ENCODE measurements around the gene DUSP22.

Gene DUSP22

DNA sequence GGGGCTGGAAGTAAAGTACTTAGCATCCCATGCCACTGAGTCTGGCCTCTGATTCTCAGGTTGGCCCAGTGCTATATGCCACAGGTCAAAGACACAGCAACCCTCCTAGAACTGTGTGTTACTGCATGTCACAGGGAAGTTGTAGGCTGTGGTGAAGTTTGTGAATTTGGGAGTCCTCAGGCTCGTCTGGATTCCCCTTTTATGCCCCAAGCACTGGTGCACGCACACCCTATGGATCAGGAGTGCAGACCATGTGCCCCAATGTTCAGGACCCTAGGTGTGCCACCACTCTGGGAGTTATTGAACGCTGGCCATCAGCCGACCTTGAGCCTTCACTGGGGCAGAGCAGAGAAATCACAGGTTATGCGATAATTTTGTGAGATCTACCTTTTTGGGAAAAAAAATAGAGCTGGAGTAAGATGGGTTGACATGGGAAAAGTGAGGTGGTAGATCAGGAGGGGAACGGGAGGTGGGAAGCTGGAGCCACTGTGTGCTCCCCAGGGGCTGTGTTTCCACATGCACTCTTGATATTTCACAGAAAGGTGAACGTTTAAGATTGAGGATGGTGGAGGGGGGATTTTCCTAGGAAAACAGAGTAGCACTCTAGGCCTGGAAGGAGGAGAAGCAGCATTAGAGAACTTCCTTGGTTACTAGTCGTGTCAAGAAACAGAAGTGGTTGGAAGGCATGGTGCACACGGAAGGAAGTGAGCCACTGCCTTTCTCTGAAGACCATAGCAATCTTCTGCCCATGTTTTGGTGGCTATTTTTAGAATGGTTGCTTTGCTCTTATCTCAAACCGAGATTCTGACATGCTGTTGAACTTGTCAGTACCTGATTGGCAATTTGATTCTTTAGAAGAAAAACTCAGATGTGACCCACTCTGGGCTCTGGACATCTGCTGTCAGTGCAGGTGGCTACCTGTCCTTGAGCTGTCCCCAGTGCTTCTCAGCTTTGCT is 44.1 kb downstream of the DUSP22 start:
- Histone ChIP-seq H3K18ac (ENCODE audit: low read length) (no peak overlapping the region), H3K36me3 (ENCODE audit: control insufficient read depth, insufficient read depth, low read length) (no peaks in the 10 kb centered on the region), H3K4me1 (ENCODE audit: control insufficient read depth, low read depth, low read length) (no peaks in the 10 kb centered on the region), H3K56ac (ENCODE audit: low read length) (no peak overlapping the region), H3K79me2 (ENCODE audit: control insufficient read depth, insufficient read depth, low read length) (no peaks in the 10 kb centered on the region), H3K4ac (ENCODE audit: low read depth, low read length) (no peak overlapping the region), H3K4me3 (ENCODE audit: low read length) (no peak overlapping the region), H3K79me1 (ENCODE audit: low read length) (no peaks in the 10 kb centered on the region), H3K9ac (ENCODE audit: low read length) (no peak overlapping the region), H3K23ac (ENCODE audit: low read length) (no peak overlapping the region), H2BK120ac (ENCODE audit: low read depth, low read length) (no peak overlapping the region), H2BK15ac (replicated peaks; ENCODE audit: low read depth) (no peak overlapping the region), H4K5ac (ENCODE audit: low read length) (no peak overlapping the region), H3K27ac (ENCODE audit: low read depth, low read length) (no peak overlapping the region), H3K4me2 (ENCODE audit: low read length) (no peak overlapping the region), H2AK5ac (ENCODE audit: low read length) (no peak overlapping the region), H4K8ac (ENCODE audit: low read depth, low read length) (no peak overlapping the region), H2BK5ac (ENCODE audit: low read length) (no peak overlapping the region), H3K27me3 (ENCODE audit: insufficient read depth, low read length, poor library complexity) (no peaks in the 10 kb centered on the region)
- DNase-seq = no peak
- WGBS (ENCODE audit: extremely low coverage, insufficient coverage, low lambda C conversion rate) = no CpG with 5 or more reads among the region's 10 CpGs

DNA sequence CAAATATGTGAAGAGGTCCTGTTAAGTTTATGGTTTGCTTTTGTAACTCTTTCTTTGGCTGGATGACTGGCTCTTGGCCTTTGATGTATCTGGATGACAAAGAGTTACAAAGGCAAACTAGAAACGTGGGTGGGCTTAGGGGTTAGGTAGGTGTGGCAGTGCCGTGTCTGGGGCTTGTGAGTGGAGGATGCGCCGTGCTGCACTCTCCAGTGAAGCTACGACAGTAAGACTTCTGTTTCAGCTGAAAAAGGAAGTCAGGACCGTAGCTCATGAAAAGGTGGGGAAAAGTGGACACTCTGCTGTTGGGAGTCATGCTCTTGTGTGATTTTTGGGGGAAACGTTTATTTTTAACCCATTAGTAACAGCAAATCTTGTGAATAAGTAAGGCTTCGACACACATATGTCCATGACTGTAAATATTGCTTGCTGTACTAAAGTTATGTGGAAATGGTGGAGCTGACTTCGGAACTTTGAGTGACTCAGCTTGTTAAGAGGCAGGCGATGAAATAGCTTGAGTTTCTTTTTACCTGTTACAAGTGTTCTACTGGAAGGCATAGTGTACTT is 45.6 kb downstream of the DUSP22 start:
- no peaks in the 10 kb centered on the region for H3K27me3 ChIP-seq (ENCODE audit: insufficient read depth, low read length, poor library complexity)
- no peaks in the 10 kb centered on the region for H3K36me3 ChIP-seq (ENCODE audit: control insufficient read depth, insufficient read depth, low read length)
- H3K4ac ChIP-seq (ENCODE audit: low read depth, low read length) = no peak overlapping the region
- no peak overlapping the region for H2AK5ac ChIP-seq (ENCODE audit: low read length)
- H3K79me1 ChIP-seq (ENCODE audit: low read length) = no peaks in the 10 kb centered on the region
- H4K8ac ChIP-seq (ENCODE audit: low read depth, low read length) = no peak overlapping the region
- WGBS (ENCODE audit: extremely low coverage, insufficient coverage, low lambda C conversion rate) = no CpG with 5 or more reads among the region's 10 CpGs
- no peak overlapping the region for H3K9ac ChIP-seq (ENCODE audit: low read length)
- no peak overlapping the region for H3K4me2 ChIP-seq (ENCODE audit: low read length)
- DNase-seq = no peak
- H4K5ac ChIP-seq (ENCODE audit: low read length) = no peak overlapping the region
- no peak overlapping the region for H3K56ac ChIP-seq (ENCODE audit: low read length)
- H3K18ac ChIP-seq (ENCODE audit: low read length) = no peak overlapping the region
- H3K27ac ChIP-seq (ENCODE audit: low read depth, low read length) = no peak overlapping the region
- no peaks in the 10 kb centered on the region for H3K4me1 ChIP-seq (ENCODE audit: control insufficient read depth, low read depth, low read length)
- no peak overlapping the region for H3K23ac ChIP-seq (ENCODE audit: low read length)
- H2BK5ac ChIP-seq (ENCODE audit: low read length) = no peak overlapping the region
- H3K4me3 ChIP-seq (ENCODE audit: low read length) = no peak overlapping the region
- H2BK15ac ChIP-seq (replicated peaks; ENCODE audit: low read depth) = no peak overlapping the region
- no peak overlapping the region for H2BK120ac ChIP-seq (ENCODE audit: low read depth, low read length)
- no peaks in the 10 kb centered on the region for H3K79me2 ChIP-seq (ENCODE audit: control insufficient read depth, insufficient read depth, low read length)

DNA sequence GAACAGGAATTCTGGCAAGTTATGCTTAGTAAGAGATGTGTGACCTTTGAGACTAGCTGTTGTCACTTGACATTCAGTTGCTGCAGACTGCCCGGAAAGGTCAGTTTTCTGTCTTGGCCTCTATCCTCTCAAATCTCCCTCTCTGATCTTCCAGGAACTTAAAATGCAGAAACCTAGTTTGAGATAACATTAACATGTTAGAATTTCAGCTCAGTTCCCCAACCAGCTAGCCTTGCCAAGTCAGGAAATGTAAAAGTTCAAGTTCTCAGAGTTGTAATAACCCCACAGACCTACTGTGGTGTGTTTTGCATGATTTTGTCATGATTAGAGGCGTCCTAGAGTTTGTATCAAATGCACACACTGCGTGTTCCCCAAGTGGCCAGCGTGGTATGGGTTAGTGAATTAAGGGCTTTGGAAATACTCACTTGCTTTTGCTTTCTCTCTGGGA is 46.6 kb downstream of the DUSP22 start:
- no peaks in the 10 kb centered on the region for H3K27me3 ChIP-seq (ENCODE audit: insufficient read depth, low read length, poor library complexity)
- no peak overlapping the region for H3K18ac ChIP-seq (ENCODE audit: low read length)
- WGBS (ENCODE audit: extremely low coverage, insufficient coverage, low lambda C conversion rate) = no CpG with 5 or more reads among the region's 4 CpGs
- no peak overlapping the region for H3K4me2 ChIP-seq (ENCODE audit: low read length)
- H3K4me3 ChIP-seq (ENCODE audit: low read length) = no peak overlapping the region
- H4K5ac ChIP-seq (ENCODE audit: low read length) = no peak overlapping the region
- H2AK5ac ChIP-seq (ENCODE audit: low read length) = no peak overlapping the region
- no peak overlapping the region for H2BK120ac ChIP-seq (ENCODE audit: low read depth, low read length)
- no peak overlapping the region for H3K56ac ChIP-seq (ENCODE audit: low read length)
- no peaks in the 10 kb centered on the region for H3K79me2 ChIP-seq (ENCODE audit: control insufficient read depth, insufficient read depth, low read length)
- no peak overlapping the region for H2BK5ac ChIP-seq (ENCODE audit: low read length)
- H3K4me1 ChIP-seq (ENCODE audit: control insufficient read depth, low read depth, low read length) = no peaks in the 10 kb centered on the region
- H3K9ac ChIP-seq (ENCODE audit: low read length) = no peak overlapping the region
- no peaks in the 10 kb centered on the region for H3K79me1 ChIP-seq (ENCODE audit: low read length)
- H4K8ac ChIP-seq (ENCODE audit: low read depth, low read length) = no peak overlapping the region
- H3K27ac ChIP-seq (ENCODE audit: low read depth, low read length) = no peak overlapping the region
- no peak overlapping the region for H2BK15ac ChIP-seq (replicated peaks; ENCODE audit: low read depth)
- H3K23ac ChIP-seq (ENCODE audit: low read length) = no peak overlapping the region
- no peak for DNase-seq
- no peak overlapping the region for H3K4ac ChIP-seq (ENCODE audit: low read depth, low read length)
- H3K36me3 ChIP-seq (ENCODE audit: control insufficient read depth, insufficient read depth, low read length) = no peaks in the 10 kb centered on the region

DNA sequence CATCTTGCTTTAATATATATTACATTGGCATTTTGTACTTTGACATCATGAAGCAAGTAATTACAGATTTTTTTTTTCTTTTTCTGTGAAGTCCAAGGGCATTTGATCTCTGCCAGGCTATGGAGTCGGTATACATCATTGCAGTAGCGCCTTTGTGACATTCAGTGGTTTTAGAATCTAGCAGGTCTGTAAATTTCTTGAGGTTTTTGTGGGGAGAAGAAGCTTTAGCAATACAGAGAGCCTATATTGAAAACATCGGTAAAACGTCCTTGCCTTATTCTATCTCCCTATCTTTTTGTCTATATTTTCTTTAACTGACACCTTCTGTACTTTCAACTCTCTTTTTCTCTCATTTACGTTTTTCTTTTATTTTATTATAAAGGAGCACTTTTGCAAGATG is 47.2 kb downstream of the DUSP22 start:
- no peak overlapping the region for H2BK15ac ChIP-seq (replicated peaks; ENCODE audit: low read depth)
- H3K23ac ChIP-seq (ENCODE audit: low read length) = no peak overlapping the region
- no peaks in the 10 kb centered on the region for H3K79me1 ChIP-seq (ENCODE audit: low read length)
- no peak overlapping the region for H4K5ac ChIP-seq (ENCODE audit: low read length)
- H2BK120ac ChIP-seq (ENCODE audit: low read depth, low read length) = no peak overlapping the region
- H3K36me3 ChIP-seq (ENCODE audit: control insufficient read depth, insufficient read depth, low read length) = no peaks in the 10 kb centered on the region
- DNase-seq = no peak
- no peak overlapping the region for H3K9ac ChIP-seq (ENCODE audit: low read length)
- no peak overlapping the region for H3K18ac ChIP-seq (ENCODE audit: low read length)
- WGBS (ENCODE audit: extremely low coverage, insufficient coverage, low lambda C conversion rate) = 100% methylated on average over 1 of the region's 5 CpGs
- H3K4me2 ChIP-seq (ENCODE audit: low read length) = no peak overlapping the region
- H3K79me2 ChIP-seq (ENCODE audit: control insufficient read depth, insufficient read depth, low read length) = no peaks in the 10 kb centered on the region
- no peak overlapping the region for H4K8ac ChIP-seq (ENCODE audit: low read depth, low read length)
- H3K4me1 ChIP-seq (ENCODE audit: control insufficient read depth, low read depth, low read length) = no peaks in the 10 kb centered on the region
- H3K56ac ChIP-seq (ENCODE audit: low read length) = no peak overlapping the region
- no peak overlapping the region for H3K4ac ChIP-seq (ENCODE audit: low read depth, low read length)
- no peak overlapping the region for H2AK5ac ChIP-seq (ENCODE audit: low read length)
- H3K27ac ChIP-seq (ENCODE audit: low read depth, low read length) = no peak overlapping the region
- no peak overlapping the region for H3K4me3 ChIP-seq (ENCODE audit: low read length)
- no peak overlapping the region for H2BK5ac ChIP-seq (ENCODE audit: low read length)
- H3K27me3 ChIP-seq (ENCODE audit: insufficient read depth, low read length, poor library complexity) = no peaks in the 10 kb centered on the region

DNA sequence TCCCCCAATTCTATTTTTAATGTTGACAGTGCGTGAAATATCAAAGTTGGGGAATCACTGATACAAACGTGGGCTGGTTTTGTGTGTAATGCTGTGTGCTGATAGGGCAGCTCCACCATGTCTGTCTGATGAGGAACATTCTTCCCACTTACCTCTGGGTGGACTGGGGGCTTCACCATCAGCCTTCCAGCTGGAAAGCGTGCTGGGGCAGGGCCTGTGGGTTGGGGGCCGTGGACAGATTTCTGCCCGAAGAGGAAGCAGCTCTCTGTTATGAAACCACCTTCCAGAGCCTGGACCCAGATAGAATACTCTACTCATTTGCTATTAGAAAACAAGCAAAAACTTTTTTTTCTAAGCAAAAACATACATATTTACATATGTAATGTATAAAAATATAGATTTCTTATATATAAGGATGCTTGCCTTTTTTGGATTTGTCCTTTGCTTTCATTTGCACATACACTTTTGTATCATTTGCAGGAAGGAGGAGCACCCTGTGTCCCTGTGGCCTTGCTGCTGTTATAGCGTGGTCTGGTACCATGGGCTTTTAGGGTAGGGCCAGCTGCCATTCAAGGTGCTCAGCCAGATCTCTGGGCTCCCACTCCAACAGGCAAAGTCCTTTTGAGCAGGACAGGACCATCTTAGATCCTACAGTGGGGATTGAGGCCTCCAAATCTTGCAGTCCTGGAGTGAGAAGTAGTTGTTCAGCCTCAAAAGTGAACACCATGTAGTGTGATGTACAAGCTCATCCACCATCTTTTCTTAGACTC is 48.1 kb downstream of the DUSP22 start:
- Histone ChIP-seq H3K27me3 (ENCODE audit: insufficient read depth, low read length, poor library complexity) (no peaks in the 10 kb centered on the region), H4K8ac (ENCODE audit: low read depth, low read length) (no peak overlapping the region), H3K9ac (ENCODE audit: low read length) (no peak overlapping the region), H2BK5ac (ENCODE audit: low read length) (no peak overlapping the region), H2AK5ac (ENCODE audit: low read length) (no peak overlapping the region), H4K5ac (ENCODE audit: low read length) (no peak overlapping the region), H2BK15ac (replicated peaks; ENCODE audit: low read depth) (no peak overlapping the region), H3K23ac (ENCODE audit: low read length) (no peak overlapping the region), H3K56ac (ENCODE audit: low read length) (no peak overlapping the region), H3K4me2 (ENCODE audit: low read length) (no peak overlapping the region), H3K36me3 (ENCODE audit: control insufficient read depth, insufficient read depth, low read length) (no peaks in the 10 kb centered on the region), H3K27ac (ENCODE audit: low read depth, low read length) (no peak overlapping the region), H2BK120ac (ENCODE audit: low read depth, low read length) (no peak overlapping the region), H3K79me1 (ENCODE audit: low read length) (no peaks in the 10 kb centered on the region), H3K18ac (ENCODE audit: low read length) (no peak overlapping the region), H3K4me3 (ENCODE audit: low read length) (no peak overlapping the region), H3K4ac (ENCODE audit: low read depth, low read length) (no peak overlapping the region), H3K79me2 (ENCODE audit: control insufficient read depth, insufficient read depth, low read length) (no peaks in the 10 kb centered on the region), H3K4me1 (ENCODE audit: control insufficient read depth, low read depth, low read length) (no peaks in the 10 kb centered on the region)
- DNase-seq = no peak
- WGBS (ENCODE audit: extremely low coverage, insufficient coverage, low lambda C conversion rate) = no CpG with 5 or more reads among the region's 6 CpGs

Measured in mesendoderm (in vitro differentiated cells).